PC-9 (cell line): Measurements from ENCODE around the gene PFDN2.

Experiments used
- EZH2 ChIP-seq: fragments of 200-600 bp; sonication (generic); IDR thresholded peaks from 2 replicates; pipeline ENCODE4 v1.8.0; 2017; ENCODE audit warnings: antibody characterized with exemption, low read depth
- TF ChIP-seq, protein P1 (sequence below): fragments of 200-600 bp; sonication (generic); conservative IDR thresholded peaks from 2 replicates; pipeline ENCODE4 v1.6.1; 2017; ENCODE audit warnings: mixed run types, antibody characterized with exemption, mild to moderate bottlenecking, moderate library complexity

DNA sequence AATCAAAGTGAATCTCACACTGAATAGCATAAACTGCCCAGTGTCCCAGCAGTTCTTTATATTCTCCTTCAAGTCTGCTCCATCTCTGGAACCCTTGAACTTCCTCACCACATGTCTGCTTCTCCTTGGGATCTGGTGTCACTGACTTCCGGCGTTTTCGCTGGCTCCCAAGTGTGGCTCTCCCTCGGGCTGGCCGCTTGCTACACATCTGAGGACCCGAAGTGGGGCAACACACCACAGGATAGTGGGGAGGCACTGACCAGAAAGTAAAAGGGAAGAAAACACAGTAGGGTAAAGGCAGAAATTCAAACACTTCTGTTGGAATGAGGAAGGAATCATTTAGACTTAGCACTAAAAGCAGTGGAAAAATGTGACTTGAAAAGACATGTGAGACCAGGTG lies 5.1 kb upstream of the PFDN2 start:
- TF ChIP-seq, protein P1, sequence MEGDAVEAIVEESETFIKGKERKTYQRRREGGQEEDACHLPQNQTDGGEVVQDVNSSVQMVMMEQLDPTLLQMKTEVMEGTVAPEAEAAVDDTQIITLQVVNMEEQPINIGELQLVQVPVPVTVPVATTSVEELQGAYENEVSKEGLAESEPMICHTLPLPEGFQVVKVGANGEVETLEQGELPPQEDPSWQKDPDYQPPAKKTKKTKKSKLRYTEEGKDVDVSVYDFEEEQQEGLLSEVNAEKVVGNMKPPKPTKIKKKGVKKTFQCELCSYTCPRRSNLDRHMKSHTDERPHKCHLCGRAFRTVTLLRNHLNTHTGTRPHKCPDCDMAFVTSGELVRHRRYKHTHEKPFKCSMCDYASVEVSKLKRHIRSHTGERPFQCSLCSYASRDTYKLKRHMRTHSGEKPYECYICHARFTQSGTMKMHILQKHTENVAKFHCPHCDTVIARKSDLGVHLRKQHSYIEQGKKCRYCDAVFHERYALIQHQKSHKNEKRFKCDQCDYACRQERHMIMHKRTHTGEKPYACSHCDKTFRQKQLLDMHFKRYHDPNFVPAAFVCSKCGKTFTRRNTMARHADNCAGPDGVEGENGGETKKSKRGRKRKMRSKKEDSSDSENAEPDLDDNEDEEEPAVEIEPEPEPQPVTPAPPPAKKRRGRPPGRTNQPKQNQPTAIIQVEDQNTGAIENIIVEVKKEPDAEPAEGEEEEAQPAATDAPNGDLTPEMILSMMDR = no peak
- TF ChIP-seq EZH2 = no peak
